PC-9 (cell line): ENCODE measurements around the gene MS4A10. TPM values are rescaled to one million over a fixed set of nuclear protein-coding genes. Genes with fewer than 3 reads are reported as not detected.

ENCODE experiments used
- BruUV-seq: library from RNA; stranded (reverse); fragments of 400-500 nt; replicated peaks from 2 replicates; lab custom pipeline; 2021; lab: Mats Ljungman, UMichigan
- CTCF ChIA-PET: fragments of 300-600 bp; sonication (Branson Sonifier 250); formaldehyde crosslinking; loops from one replicate; lab custom pipeline; 2022; ENCODE audit warnings: antibody characterized with exemption; lab: Charles Lee
- POLR2A ChIA-PET: fragments of 300-600 bp; sonication (Branson Sonifier 250); formaldehyde crosslinking; loops from one replicate; lab custom pipeline; 2022; ENCODE audit warnings: antibody characterized with exemption; ENCODE audit not compliant: unreplicated experiment; lab: Charles Lee
- DNase-seq, 2 experiments: peaks; one replicate each; pipeline versions ENCODE4 v3.0.0 to v3.0.0-alpha.2; 2015 to 2022; ENCODE audit warnings: mixed read lengths in 1 of 2
- H2AFZ ChIP-seq: fragments of 200-600 bp; sonication (generic); 2 replicates; pipeline ENCODE4 v1.8.1; 2017; ENCODE audit warnings: antibody characterized with exemption
- H3F3A ChIP-seq: fragments of 200-600 bp; sonication (generic); 2 replicates; pipeline ENCODE4 v1.8.1; 2017; ENCODE audit warnings: antibody characterized with exemption, mild to moderate bottlenecking, low read depth; ENCODE audit not compliant: insufficient read depth
- H3K27ac ChIP-seq: fragments of 200-600 bp; sonication (generic); 2 replicates; pipeline ENCODE4 v1.6.1; 2016; ENCODE audit warnings: mixed run types
- H3K27me3 ChIP-seq: fragments of 200-600 bp; sonication (generic); 2 replicates; pipeline ENCODE4 v1.6.1; 2016; ENCODE audit warnings: low read depth, mixed run types; ENCODE audit not compliant: insufficient read depth
- H3K36me3 ChIP-seq: fragments of 200-600 bp; sonication (generic); 2 replicates; pipeline ENCODE4 v1.6.1; 2016; ENCODE audit warnings: low read depth, mixed run types
- H3K4me1 ChIP-seq: fragments of 200-600 bp; sonication (generic); replicated peaks from 2 replicates; pipeline ENCODE4 v1.6.1; 2016; ENCODE audit warnings: mixed run types; ENCODE audit not compliant: insufficient read depth
- H3K4me2 ChIP-seq: fragments of 200-600 bp; sonication (generic); 2 replicates; pipeline ENCODE4 v1.6.1; 2017; ENCODE audit warnings: mixed run types
- H3K4me3 ChIP-seq: fragments of 200-600 bp; sonication (generic); 2 replicates; pipeline ENCODE4 v1.6.1; 2016; ENCODE audit warnings: mixed run types
- H3K79me2 ChIP-seq: fragments of 200-600 bp; sonication (generic); 2 replicates; pipeline ENCODE4 v1.6.1; 2017; ENCODE audit warnings: low read depth, mixed run types
- H3K9me2 ChIP-seq: fragments of 200-600 bp; sonication (generic); 2 replicates; pipeline ENCODE4 v1.8.1; 2017; ENCODE audit warnings: mild to moderate bottlenecking; ENCODE audit not compliant: insufficient read depth
- H3K9me3 ChIP-seq: fragments of 200-600 bp; sonication (generic); 2 replicates; pipeline ENCODE4 v1.8.1; 2016; ENCODE audit warnings: low read depth; ENCODE audit not compliant: insufficient read depth
- H4K20me1 ChIP-seq: fragments of 200-600 bp; sonication (generic); 2 replicates; pipeline ENCODE4 v1.8.1; 2017; ENCODE audit not compliant: insufficient read depth
- EZH2 ChIP-seq: fragments of 200-600 bp; sonication (generic); IDR thresholded peaks from 2 replicates; pipeline ENCODE4 v1.8.0; 2017; ENCODE audit warnings: antibody characterized with exemption, low read depth
- intact Hi-C: fragments of 100-400 bp; cut with micrococcal nuclease; formaldehyde crosslinking; loops from one replicate; pipeline ENCODE4 v1.10.0; 2022; ENCODE audit not compliant: unreplicated experiment
- total RNA-seq: library from RNA; stranded (reverse); gene quantifications from 2 replicates; pipeline ENCODE4 v1.2.3, GENCODE V29; 2021
- TF ChIP-seq, protein P1 (sequence below): fragments of 200-600 bp; sonication (generic); conservative IDR thresholded peaks from 2 replicates; pipeline ENCODE4 v1.6.1; 2017; ENCODE audit warnings: mixed run types, antibody characterized with exemption, mild to moderate bottlenecking, moderate library complexity

MS4A10 gene
- total RNA-seq, 1 experiment from 2014 or later, result not detected

DNA sequence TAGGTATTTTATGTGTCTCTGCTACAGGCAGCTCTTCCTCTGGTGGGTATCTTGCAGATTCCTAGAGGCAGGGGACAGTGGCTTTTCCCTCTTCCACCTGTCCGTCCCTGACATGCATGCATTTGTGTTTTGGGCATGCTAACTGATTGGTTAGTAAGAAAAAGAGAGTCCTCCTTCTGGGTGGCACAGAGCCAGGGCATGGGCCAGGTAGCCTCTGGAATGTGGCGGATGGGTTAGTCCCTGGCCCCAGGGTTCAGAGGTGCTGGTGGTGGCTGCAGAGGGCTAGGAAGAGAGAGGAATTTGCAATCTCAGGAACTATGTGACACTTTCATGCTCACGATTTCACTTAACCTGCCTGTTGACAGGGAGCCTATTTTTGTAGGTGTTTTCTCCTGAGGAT is 34.2 kb upstream of the MS4A10 start:
- no peak overlapping the region for H3K4me2 ChIP-seq
- intact Hi-C loops, result no loop called here
- ChIA-PET CTCF (no interaction called here), POLR2A (interaction anchor here (0.5 kb wide), 1 partner anchor 562 kb away, joined by 8 read pairs; no protein-coding TSS in a partner anchor)
- H3K4me1 ChIP-seq, result no peaks in the 10 kb centered on the region
- no peaks in the 10 kb centered on the region for H3K36me3 ChIP-seq
- no peak overlapping the region for H2AFZ ChIP-seq
- H3K4me3 ChIP-seq, result no peak overlapping the region
- no peak for DNase-seq
- no TSS peak for BruUV-seq
- no peaks in the 10 kb centered on the region; the same call in 1 of the 2 replicates for H3K9me3 ChIP-seq
- H4K20me1 ChIP-seq, result no peaks in the 10 kb centered on the region
- H3F3A ChIP-seq, result no peaks in the 10 kb centered on the region
- H3K9me2 ChIP-seq, result no peaks in the 10 kb centered on the region
- no peak overlapping the region for H3K27ac ChIP-seq
- peaks cover 53% of the 10 kb centered on the region for H3K27me3 ChIP-seq
- no peaks in the 10 kb centered on the region for H3K79me2 ChIP-seq
- TF ChIP-seq, protein P1, sequence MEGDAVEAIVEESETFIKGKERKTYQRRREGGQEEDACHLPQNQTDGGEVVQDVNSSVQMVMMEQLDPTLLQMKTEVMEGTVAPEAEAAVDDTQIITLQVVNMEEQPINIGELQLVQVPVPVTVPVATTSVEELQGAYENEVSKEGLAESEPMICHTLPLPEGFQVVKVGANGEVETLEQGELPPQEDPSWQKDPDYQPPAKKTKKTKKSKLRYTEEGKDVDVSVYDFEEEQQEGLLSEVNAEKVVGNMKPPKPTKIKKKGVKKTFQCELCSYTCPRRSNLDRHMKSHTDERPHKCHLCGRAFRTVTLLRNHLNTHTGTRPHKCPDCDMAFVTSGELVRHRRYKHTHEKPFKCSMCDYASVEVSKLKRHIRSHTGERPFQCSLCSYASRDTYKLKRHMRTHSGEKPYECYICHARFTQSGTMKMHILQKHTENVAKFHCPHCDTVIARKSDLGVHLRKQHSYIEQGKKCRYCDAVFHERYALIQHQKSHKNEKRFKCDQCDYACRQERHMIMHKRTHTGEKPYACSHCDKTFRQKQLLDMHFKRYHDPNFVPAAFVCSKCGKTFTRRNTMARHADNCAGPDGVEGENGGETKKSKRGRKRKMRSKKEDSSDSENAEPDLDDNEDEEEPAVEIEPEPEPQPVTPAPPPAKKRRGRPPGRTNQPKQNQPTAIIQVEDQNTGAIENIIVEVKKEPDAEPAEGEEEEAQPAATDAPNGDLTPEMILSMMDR, result no peak
- no peak for TF ChIP-seq EZH2

DNA sequence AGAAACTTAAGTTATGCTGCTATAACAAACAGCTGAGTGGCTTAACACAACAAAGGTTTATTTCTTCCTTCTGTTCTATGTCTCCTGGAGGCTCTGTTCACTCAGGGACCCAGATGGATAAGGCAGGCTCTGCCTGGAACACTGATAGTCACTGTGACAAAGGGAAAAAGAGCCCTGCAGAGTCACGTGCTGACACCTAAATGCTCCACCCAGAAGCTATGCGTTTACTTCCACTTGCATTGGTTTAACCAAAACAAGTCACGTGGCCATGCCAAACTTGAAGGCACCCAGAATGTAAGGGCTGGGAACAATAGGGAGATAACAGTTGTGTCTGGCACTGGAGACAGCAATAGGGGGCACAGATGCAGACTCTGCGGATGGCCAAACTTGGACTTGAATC is 31.8 kb upstream of the MS4A10 start:
- Histone ChIP-seq H3K9me3 (no peaks in the 10 kb centered on the region), H3K36me3 (no peaks in the 10 kb centered on the region), H3K27ac (no peak overlapping the region), H3K4me2 (no peak overlapping the region), H2AFZ (no peak overlapping the region), H4K20me1 (no peaks in the 10 kb centered on the region), H3K4me1 (no peaks in the 10 kb centered on the region), H3F3A (no peaks in the 10 kb centered on the region), H3K79me2 (no peaks in the 10 kb centered on the region), H3K27me3 (peaks cover 65% of the 10 kb centered on the region), H3K4me3 (no peak overlapping the region), H3K9me2 (no peaks in the 10 kb centered on the region)
- no peak for DNase-seq
- no TSS peak for BruUV-seq
- no peak for TF ChIP-seq EZH2
- TF ChIP-seq, protein P1, result no peak
- intact Hi-C loops, result no loop called here
- CTCF ChIA-PET, result interaction anchor here (0.7 kb wide), 1 partner anchor 1076 kb away, joined by 3 read pairs; no protein-coding TSS in a partner anchor
- POLR2A ChIA-PET, result interaction anchor here (0.5 kb wide), 1 partner anchor 760 kb away, joined by 3 read pairs; no protein-coding TSS in a partner anchor

DNA sequence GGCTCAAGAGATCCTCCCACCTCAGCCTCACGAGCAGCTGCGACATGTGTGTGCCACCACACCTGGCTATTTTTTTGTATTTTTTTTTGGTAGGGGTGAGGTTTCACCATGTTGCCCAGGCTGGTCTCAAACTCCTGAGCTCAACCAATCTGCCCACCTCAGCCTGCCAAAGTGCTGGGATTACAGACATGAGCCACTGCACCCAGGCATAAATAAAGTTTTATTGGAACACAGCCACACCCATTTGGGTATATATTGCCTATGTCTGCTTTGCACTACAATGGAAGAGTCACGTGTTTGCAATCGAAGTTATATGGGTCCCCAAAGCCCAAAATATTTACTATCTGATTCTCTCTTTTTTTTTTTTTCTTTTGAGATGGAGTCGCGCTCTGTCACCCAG is 30.2 kb upstream of the MS4A10 start:
- no TSS peak for BruUV-seq
- ChIA-PET POLR2A (no interaction called here), CTCF (no interaction called here)

More for the DNA sequence above, 30.2 kb upstream of the MS4A10 start:
- H3K4me3 ChIP-seq, result no peak overlapping the region
- H2AFZ ChIP-seq, result no peak overlapping the region
- no peak for DNase-seq
- H3K4me1 ChIP-seq, result no peaks in the 10 kb centered on the region
- no peaks in the 10 kb centered on the region for H3K36me3 ChIP-seq
- no peak overlapping the region for H3K4me2 ChIP-seq
- no peaks in the 10 kb centered on the region for H3F3A ChIP-seq
- H3K9me3 ChIP-seq, result no peaks in the 10 kb centered on the region
- no peaks in the 10 kb centered on the region for H4K20me1 ChIP-seq
- no peaks in the 10 kb centered on the region for H3K9me2 ChIP-seq
- intact Hi-C loops, result no loop called here
- H3K27ac ChIP-seq, result no peak overlapping the region
- peaks cover 67% of the 10 kb centered on the region for H3K27me3 ChIP-seq
- TF ChIP-seq, protein P1, result no peak
- TF ChIP-seq EZH2, result no peak
- H3K79me2 ChIP-seq, result no peaks in the 10 kb centered on the region
